GM12878 (cell line): ENCODE data around the gene TRANK1.

Experiments
- BMI1 ChIP-seq: fragments of 450-650 bp; IDR thresholded peaks from 2 replicates; pipeline ENCODE4 v1.6.1; 2016; ENCODE audit warnings: mild to moderate bottlenecking, moderate library complexity, borderline replicate concordance
- RB1 ChIP-seq: fragments of 450-650 bp; formaldehyde crosslinking; IDR thresholded peaks from 2 replicates; pipeline ENCODE4 v1.6.1; 2017; ENCODE audit warnings: mild to moderate bottlenecking, borderline replicate concordance
- SMARCA5 ChIP-seq: fragments of 450-650 bp; IDR thresholded peaks from 2 replicates; pipeline ENCODE4 v1.6.1; 2017; ENCODE audit warnings: mild to moderate bottlenecking
- ZNF207 ChIP-seq: fragments of 450-650 bp; IDR thresholded peaks from 2 replicates; pipeline ENCODE4 v1.6.1; 2014; ENCODE audit warnings: antibody characterized with exemption, mild to moderate bottlenecking, borderline replicate concordance
- TF ChIP-seq, protein P1 (sequence below): fragments of 450-650 bp; IDR thresholded peaks from 2 replicates; pipeline ENCODE4 v1.6.1; 2018; ENCODE audit warnings: borderline replicate concordance, mild to moderate bottlenecking; ENCODE audit not compliant: partially characterized antibody
- TF ChIP-seq, protein P2 (sequence below), 3 experiments: IDR thresholded peaks in 2 of 3; conservative IDR thresholded peaks in 1 of 3; 2 replicates each; pipeline ENCODE4 v1.5.1; 2011; ENCODE audit warnings: low read depth in 3 of 3, low read length in 3 of 3, mild to moderate bottlenecking in 3 of 3, control low read depth in 2 of 3, moderate library complexity in 2 of 3, inconsistent platforms in 1 of 3, mixed read lengths in 1 of 3; ENCODE audit not compliant: control insufficient read depth in 2 of 3, insufficient read depth in 1 of 3; ENCODE audit errors: extremely low read depth in 1 of 3
- TF ChIP-seq, protein P3 (sequence below): IDR thresholded peaks from 2 replicates; pipeline ENCODE4 v1.6.1; 2011; ENCODE audit warnings: low read depth, mild to moderate bottlenecking, low read length, moderate library complexity, borderline replicate concordance; ENCODE audit errors: extremely low read depth
- TF ChIP-seq, protein P4 (sequence below): IDR thresholded peaks from 2 replicates; pipeline ENCODE4 v1.6.1; 2012; ENCODE audit warnings: low read depth, low read length, improper control_type of control experiment

DNA sequence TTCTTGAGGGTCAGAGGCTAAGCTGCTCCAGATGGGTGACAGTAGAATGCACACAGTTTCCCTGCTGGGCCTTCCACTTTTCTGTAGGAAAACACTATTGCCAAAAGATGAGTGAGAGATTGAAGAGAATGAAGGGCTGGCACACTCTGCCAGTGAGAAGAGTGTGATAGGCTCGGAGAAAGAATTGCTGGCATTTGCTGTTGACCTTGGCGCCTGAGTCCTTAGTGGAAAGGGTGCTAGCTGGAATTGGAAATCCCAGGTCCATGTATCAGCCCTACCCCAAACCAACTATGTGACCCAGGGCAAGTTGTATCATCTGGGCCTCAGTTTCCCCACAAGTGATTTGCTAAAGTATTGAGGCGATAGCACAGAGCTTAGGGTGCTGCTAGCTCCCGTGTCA, 120.4 kb downstream of the TRANK1 start:
- TF ChIP-seq, protein P1, sequence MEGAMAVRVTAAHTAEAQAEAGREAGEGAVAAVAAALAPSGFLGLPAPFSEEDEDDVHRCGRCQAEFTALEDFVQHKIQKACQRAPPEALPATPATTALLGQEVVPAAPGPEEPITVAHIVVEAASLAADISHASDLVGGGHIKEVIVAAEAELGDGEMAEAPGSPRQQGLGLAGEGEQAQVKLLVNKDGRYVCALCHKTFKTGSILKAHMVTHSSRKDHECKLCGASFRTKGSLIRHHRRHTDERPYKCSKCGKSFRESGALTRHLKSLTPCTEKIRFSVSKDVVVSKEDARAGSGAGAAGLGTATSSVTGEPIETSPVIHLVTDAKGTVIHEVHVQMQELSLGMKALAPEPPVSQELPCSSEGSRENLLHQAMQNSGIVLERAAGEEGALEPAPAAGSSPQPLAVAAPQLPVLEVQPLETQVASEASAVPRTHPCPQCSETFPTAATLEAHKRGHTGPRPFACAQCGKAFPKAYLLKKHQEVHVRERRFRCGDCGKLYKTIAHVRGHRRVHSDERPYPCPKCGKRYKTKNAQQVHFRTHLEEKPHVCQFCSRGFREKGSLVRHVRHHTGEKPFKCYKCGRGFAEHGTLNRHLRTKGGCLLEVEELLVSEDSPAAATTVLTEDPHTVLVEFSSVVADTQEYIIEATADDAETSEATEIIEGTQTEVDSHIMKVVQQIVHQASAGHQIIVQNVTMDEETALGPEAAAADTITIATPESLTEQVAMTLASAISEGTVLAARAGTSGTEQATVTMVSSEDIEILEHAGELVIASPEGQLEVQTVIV = no peak
- TF ChIP-seq SMARCA5 (no peak), BMI1 (no peak), ZNF207 (no peak), RB1 (no peak)
- TF ChIP-seq, protein P2, sequence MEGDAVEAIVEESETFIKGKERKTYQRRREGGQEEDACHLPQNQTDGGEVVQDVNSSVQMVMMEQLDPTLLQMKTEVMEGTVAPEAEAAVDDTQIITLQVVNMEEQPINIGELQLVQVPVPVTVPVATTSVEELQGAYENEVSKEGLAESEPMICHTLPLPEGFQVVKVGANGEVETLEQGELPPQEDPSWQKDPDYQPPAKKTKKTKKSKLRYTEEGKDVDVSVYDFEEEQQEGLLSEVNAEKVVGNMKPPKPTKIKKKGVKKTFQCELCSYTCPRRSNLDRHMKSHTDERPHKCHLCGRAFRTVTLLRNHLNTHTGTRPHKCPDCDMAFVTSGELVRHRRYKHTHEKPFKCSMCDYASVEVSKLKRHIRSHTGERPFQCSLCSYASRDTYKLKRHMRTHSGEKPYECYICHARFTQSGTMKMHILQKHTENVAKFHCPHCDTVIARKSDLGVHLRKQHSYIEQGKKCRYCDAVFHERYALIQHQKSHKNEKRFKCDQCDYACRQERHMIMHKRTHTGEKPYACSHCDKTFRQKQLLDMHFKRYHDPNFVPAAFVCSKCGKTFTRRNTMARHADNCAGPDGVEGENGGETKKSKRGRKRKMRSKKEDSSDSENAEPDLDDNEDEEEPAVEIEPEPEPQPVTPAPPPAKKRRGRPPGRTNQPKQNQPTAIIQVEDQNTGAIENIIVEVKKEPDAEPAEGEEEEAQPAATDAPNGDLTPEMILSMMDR (IDR thresholded peaks at IDR 0.05 in 2 of 3, conservative IDR thresholded peaks at IDR 0.05 in 1 of 3; ENCODE audit: control insufficient read depth in 2 of 3, extremely low read depth in 1 of 3, insufficient read depth in 1 of 3, low read depth in 3 of 3, low read length in 3 of 3) = no peak
- TF ChIP-seq, protein P3, sequence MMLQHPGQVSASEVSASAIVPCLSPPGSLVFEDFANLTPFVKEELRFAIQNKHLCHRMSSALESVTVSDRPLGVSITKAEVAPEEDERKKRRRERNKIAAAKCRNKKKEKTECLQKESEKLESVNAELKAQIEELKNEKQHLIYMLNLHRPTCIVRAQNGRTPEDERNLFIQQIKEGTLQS = no peak
- TF ChIP-seq, protein P4, sequence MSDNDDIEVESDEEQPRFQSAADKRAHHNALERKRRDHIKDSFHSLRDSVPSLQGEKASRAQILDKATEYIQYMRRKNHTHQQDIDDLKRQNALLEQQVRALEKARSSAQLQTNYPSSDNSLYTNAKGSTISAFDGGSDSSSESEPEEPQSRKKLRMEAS = no peak
